OCI-LY3 (cell line): Measurements from ENCODE around the gene AKNA.

Experiments
- H2AFZ ChIP-seq: fragments of 200-600, 300-600 bp; shearing (Covaris generic); 2 replicates; pipeline ENCODE4 v1.6.0; 2014; ENCODE audit warnings: antibody characterized with exemption, low read depth, low read length
- H3K27ac ChIP-seq: fragments of 200-600, 300-600 bp; sonication (generic); 2 replicates; pipeline ENCODE4 v1.5.1; 2014; ENCODE audit warnings: mild to moderate bottlenecking, low read length, moderate library complexity, mixed read lengths
- H3K27me3 ChIP-seq: fragments of 200-600, 300-600 bp; sonication (generic); 2 replicates; pipeline ENCODE4 v1.6.1; 2014; ENCODE audit warnings: low read depth, low read length, mixed read lengths
- H3K36me3 ChIP-seq: fragments of 200-600, 300-600 bp; sonication (generic); replicated peaks from 2 replicates; pipeline ENCODE3; 2014; ENCODE audit warnings: low read depth, low read length, mixed read lengths
- H3K4me1 ChIP-seq: fragments of 300-600, 200-600 bp; sonication (generic); 2 replicates; pipeline ENCODE4 v1.6.1; 2014; ENCODE audit warnings: low read length, mixed read lengths
- H3K4me2 ChIP-seq: fragments of 200-600, 300-600 bp; sonication (generic); 2 replicates; pipeline ENCODE4 v1.6.1; 2014; ENCODE audit warnings: low read length, mixed read lengths
- H3K4me3 ChIP-seq: fragments of 300-600, 200-600 bp; sonication (generic); 2 replicates; pipeline ENCODE4 v1.5.1; 2014; ENCODE audit warnings: antibody characterized with exemption, mild to moderate bottlenecking, low read length, moderate library complexity
- H3K79me2 ChIP-seq: fragments of 300-600, 200-600 bp; shearing (Covaris generic); 2 replicates; pipeline ENCODE4 v1.6.1; 2014; ENCODE audit warnings: mild to moderate bottlenecking, low read length, mixed read lengths
- H3K9ac ChIP-seq: fragments of 300-600, 200-600 bp; shearing (Covaris generic); 2 replicates; pipeline ENCODE4 v1.6.0; 2014; ENCODE audit warnings: mild to moderate bottlenecking, low read length, moderate library complexity
- H3K9me3 ChIP-seq: fragments of 200-600, 300-600 bp; shearing (Covaris generic); 2 replicates; pipeline ENCODE4 v1.6.1; 2014; ENCODE audit warnings: low read length, mixed read lengths; ENCODE audit not compliant: insufficient read depth
- H4K20me1 ChIP-seq: fragments of 200-600, 300-600 bp; sonication (generic); 2 replicates; pipeline ENCODE4 v1.6.1; 2016; ENCODE audit warnings: low read length, mixed read lengths; ENCODE audit not compliant: insufficient read depth
- EZH2phosphoT487 ChIP-seq: fragments of 200-600 bp; shearing (Covaris generic); IDR thresholded peaks from 2 replicates; pipeline ENCODE4 v1.6.1; 2018; ENCODE audit warnings: antibody characterized with exemption, mixed run types, low read depth
- TF ChIP-seq, protein P1 (sequence below): fragments of 200-600, 300-600 bp; sonication (generic); IDR thresholded peaks from 2 replicates; pipeline ENCODE4 v1.5.1; 2014; ENCODE audit warnings: antibody characterized with exemption, low read length, low read depth

Gene AKNA

DNA sequence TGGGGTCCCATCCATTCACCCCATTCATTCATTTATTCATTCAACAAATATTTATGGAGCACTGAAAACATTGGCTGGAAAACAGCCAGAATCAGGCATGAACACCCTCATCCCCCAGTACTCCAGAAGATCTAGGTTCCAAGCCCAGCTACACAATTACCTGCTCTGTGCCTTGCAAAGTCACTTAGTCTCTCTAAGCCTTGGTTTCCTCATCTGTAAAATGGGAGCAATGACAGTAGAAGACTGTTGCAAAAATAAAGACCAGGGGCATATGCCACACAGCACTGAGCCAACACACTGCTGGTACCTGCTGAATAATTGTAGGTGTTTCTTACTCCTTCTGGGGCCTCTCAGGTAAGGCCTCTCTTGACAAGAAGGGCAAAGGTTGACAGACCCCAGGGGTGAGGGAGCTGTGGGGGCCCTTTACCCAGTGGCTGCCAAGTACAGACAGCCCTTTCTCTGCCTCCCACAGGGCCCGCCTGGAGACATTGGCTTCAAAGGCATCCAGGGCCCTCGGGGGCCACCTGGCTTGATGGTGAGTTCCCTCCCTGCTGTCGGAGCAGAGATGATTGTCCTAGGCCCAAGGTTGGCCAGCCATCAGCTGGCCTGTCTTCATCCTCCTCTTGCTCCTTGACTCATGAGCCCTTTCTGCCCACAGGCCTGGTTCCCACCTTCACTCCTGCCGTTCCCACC, 87.5 kb downstream of the AKNA start:
- H3K79me2 ChIP-seq, result no peaks in the 10 kb centered on the region
- H3K4me1 ChIP-seq, result no peaks in the 10 kb centered on the region
- no peaks in the 10 kb centered on the region for H4K20me1 ChIP-seq
- no peaks in the 10 kb centered on the region for H3K36me3 ChIP-seq
- 0 out of 2 replicates have a peak, but pooled peaks cover 2% of the 10 kb centered on the region for H3K9me3 ChIP-seq
- H2AFZ ChIP-seq, result no peak overlapping the region
- no peak for TF ChIP-seq EZH2phosphoT487
- TF ChIP-seq, protein P1, sequence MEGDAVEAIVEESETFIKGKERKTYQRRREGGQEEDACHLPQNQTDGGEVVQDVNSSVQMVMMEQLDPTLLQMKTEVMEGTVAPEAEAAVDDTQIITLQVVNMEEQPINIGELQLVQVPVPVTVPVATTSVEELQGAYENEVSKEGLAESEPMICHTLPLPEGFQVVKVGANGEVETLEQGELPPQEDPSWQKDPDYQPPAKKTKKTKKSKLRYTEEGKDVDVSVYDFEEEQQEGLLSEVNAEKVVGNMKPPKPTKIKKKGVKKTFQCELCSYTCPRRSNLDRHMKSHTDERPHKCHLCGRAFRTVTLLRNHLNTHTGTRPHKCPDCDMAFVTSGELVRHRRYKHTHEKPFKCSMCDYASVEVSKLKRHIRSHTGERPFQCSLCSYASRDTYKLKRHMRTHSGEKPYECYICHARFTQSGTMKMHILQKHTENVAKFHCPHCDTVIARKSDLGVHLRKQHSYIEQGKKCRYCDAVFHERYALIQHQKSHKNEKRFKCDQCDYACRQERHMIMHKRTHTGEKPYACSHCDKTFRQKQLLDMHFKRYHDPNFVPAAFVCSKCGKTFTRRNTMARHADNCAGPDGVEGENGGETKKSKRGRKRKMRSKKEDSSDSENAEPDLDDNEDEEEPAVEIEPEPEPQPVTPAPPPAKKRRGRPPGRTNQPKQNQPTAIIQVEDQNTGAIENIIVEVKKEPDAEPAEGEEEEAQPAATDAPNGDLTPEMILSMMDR, result no peak
- no peak overlapping the region for H3K9ac ChIP-seq
- H3K27ac ChIP-seq, result no peak overlapping the region
- no peak overlapping the region for H3K4me2 ChIP-seq
- peaks cover 10% of the 10 kb centered on the region for H3K27me3 ChIP-seq
- no peak overlapping the region for H3K4me3 ChIP-seq

DNA sequence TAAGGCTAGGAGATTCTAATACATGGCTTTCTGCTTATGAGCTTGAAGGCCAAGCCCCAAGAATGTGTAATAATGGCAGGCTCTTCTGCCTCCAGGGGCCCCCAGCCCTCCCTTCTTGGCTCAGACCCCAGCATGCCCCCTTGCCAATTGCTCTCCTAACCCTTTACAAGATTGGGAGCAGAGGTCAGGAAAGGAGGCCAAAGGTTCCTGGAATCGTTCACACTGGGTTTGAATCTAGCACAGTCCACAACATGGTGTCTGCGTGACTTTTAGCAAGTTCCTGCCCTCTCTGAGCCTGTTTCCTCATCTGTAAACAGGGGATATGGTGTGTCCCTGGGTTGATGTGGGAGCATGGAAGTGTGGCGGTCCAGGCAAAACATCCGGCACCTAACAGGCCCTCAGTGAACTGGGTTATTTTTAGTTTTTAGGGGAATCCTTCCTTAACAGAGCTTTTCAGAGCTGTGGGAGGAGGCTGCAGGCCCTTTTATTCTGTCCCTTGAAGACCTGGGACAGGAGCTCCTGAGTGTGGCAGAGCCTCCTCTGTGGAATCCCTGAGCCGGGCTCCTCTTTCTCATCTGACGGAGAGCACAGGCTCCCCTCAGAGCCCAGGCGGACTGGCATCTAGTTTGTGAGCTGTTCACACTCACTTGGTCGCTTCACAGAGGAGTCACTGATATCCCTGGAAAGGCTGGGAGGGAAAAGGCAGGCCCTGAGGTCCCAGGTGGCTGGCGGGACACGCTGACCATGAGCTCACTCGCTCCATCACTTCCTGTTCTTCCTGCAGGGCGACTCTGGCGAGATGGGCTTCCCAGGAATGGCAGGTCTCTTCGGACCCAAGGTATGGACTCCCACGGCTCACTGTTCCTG, 88.3 kb downstream of the AKNA start:
- H3K36me3 ChIP-seq, result no peaks in the 10 kb centered on the region
- H3K27me3 ChIP-seq, result peaks cover 14% of the 10 kb centered on the region
- no peak overlapping the region for H3K4me3 ChIP-seq
- H2AFZ ChIP-seq, result no peak overlapping the region
- no peaks in the 10 kb centered on the region for H3K4me1 ChIP-seq
- H3K9me3 ChIP-seq, result peaks cover 7% of the 10 kb centered on the region; the same call in 1 of the 2 replicates
- no peaks in the 10 kb centered on the region for H4K20me1 ChIP-seq
- H3K27ac ChIP-seq, result no peak overlapping the region
- H3K9ac ChIP-seq, result no peak overlapping the region
- no peaks in the 10 kb centered on the region for H3K79me2 ChIP-seq
- no peak overlapping the region for H3K4me2 ChIP-seq
- TF ChIP-seq, protein P1, result no peak
- no peak for TF ChIP-seq EZH2phosphoT487

DNA sequence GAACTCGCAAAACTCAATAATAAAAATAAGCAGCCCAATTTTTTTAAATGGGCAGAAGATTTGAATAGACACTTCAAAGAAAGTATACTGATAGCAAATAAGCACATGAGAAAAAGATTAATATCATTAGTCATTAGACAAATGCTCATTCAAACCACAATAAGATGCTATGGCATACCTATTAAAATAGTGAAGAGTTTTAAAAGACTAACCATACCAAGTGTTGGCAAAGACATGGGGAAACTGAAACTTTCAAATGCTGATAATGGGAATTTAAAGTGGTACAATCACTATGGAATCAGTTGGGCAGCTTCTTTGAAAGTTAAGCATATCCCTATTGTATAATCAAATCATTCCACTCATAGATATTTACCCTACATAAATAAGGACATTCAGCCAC, 91.4 kb downstream of the AKNA start:
- H3K27ac ChIP-seq, result no peak overlapping the region
- no peaks in the 10 kb centered on the region for H3K79me2 ChIP-seq
- no peak overlapping the region for H3K4me2 ChIP-seq
- H3K4me1 ChIP-seq, result no peaks in the 10 kb centered on the region
- H3K27me3 ChIP-seq, result peaks cover 16% of the 10 kb centered on the region; the same call in 1 of the 2 replicates
- no peaks in the 10 kb centered on the region for H4K20me1 ChIP-seq
- no peak overlapping the region for H3K4me3 ChIP-seq
- no peak overlapping the region for H2AFZ ChIP-seq
- H3K36me3 ChIP-seq, result no peaks in the 10 kb centered on the region
- H3K9ac ChIP-seq, result no peak overlapping the region
- TF ChIP-seq EZH2phosphoT487, result no peak
- TF ChIP-seq, protein P1, result no peak
- H3K9me3 ChIP-seq, result peaks cover 8% of the 10 kb centered on the region; the same call in 1 of the 2 replicates

DNA sequence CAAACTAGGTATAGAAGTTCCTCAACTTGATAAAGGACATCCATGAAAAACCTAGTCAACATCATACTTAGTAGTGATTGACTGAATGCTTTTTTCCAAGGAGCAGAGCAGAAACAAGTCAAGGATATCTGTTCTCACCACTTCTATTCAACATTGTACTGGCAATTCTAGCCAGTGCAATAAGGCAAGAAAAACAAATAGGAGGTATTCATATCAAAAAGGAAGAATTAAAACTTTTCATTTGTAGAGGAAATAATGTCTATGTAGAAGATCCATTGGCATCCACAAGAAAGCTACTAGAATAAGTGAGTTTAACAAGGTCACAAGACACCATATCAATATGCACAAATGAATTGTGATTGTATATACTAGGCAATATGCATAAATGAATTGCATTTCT, 93.1 kb downstream of the AKNA start:
- no peaks in the 10 kb centered on the region for H3K4me1 ChIP-seq
- H3K79me2 ChIP-seq, result no peaks in the 10 kb centered on the region
- H3K9ac ChIP-seq, result no peak overlapping the region
- H3K27ac ChIP-seq, result no peak overlapping the region
- H2AFZ ChIP-seq, result no peak overlapping the region
- H4K20me1 ChIP-seq, result no peaks in the 10 kb centered on the region
- H3K4me2 ChIP-seq, result no peak overlapping the region
- H3K36me3 ChIP-seq, result no peaks in the 10 kb centered on the region
- H3K9me3 ChIP-seq, result peaks cover 8% of the 10 kb centered on the region; the same call in 1 of the 2 replicates
- TF ChIP-seq EZH2phosphoT487, result no peak
- TF ChIP-seq, protein P1, result no peak
- no peak overlapping the region for H3K4me3 ChIP-seq
- peaks cover 16% of the 10 kb centered on the region; the same call in 1 of the 2 replicates for H3K27me3 ChIP-seq
